HEK293 (cell line): Measurements from ENCODE around the gene SERINC2.
"Not testable (repeated sequence)": the region's sequence is repeated elsewhere in the genome, so short reads cannot be mapped to it uniquely, and the experiment has no call there.

ENCODE experiments used
- CTCF ChIA-PET: fragments of 350-600 bp; formaldehyde crosslinking; extraction: SDS; loops from one replicate; lab custom pipeline; 2021; ENCODE audit warnings: antibody characterized with exemption; lab: Yijun Ruan, JAX
- POLR2A ChIA-PET: fragments of 300-600 bp; formaldehyde crosslinking; extraction: SDS; loops from one replicate; lab custom pipeline; 2020; ENCODE audit warnings: antibody characterized with exemption, inconsistent platforms; lab: Yijun Ruan, JAX
- H3K27ac ChIP-seq: fragments of 200-500 bp; sonication (Bioruptor generic); 2 replicates; pipeline ENCODE4 v1.5.1; 2014; ENCODE audit warnings: low read depth, low read length, control low read depth, inconsistent platforms; ENCODE audit errors: extremely low read depth
- H3K36me3 ChIP-seq, 2 experiments: fragments of 200-500 bp in 1 of 2; sonication (Bioruptor generic) in 1 of 2; 1 replicate in 1 of 2; 2 replicates in 1 of 2; pipeline ENCODE4 v1.5.1; 2014 to 2017; ENCODE audit warnings: inconsistent platforms in 2 of 2, low read length in 2 of 2; ENCODE audit not compliant: control insufficient read depth in 2 of 2, insufficient read depth in 1 of 2
- H3K4me1 ChIP-seq: fragments of 200-500 bp; sonication (Bioruptor generic); 2 replicates; pipeline ENCODE4 v1.5.1; 2014; ENCODE audit warnings: mild to moderate bottlenecking, low read length, inconsistent platforms; ENCODE audit not compliant: control insufficient read depth, insufficient read depth
- H3K4me3 ChIP-seq: 2 replicates; pipeline ENCODE4 v1.5.1; 2011; ENCODE audit warnings: low read depth, mild to moderate bottlenecking, control low read depth, low read length, moderate library complexity
- H3K9me3 ChIP-seq: fragments of 200-500 bp; sonication (Bioruptor generic); 2 replicates; pipeline ENCODE4 v1.5.1; 2014; ENCODE audit warnings: low read depth, low read length, inconsistent platforms; ENCODE audit not compliant: control insufficient read depth, insufficient read depth
- MZF1 ChIP-seq: fragments of 450-650 bp; formaldehyde crosslinking; IDR thresholded peaks from 2 replicates; pipeline ENCODE4 v1.5.1; 2017; ENCODE audit warnings: missing biosample characterization, missing genetic modification characterization, borderline replicate concordance
- SETDB1 ChIP-seq: IDR thresholded peaks from one replicate; pipeline ENCODE4 v1.6.1; 2017; ENCODE audit warnings: mild to moderate bottlenecking, low read length, moderate library complexity, mixed read lengths; ENCODE audit not compliant: insufficient read length
- SP3 ChIP-seq: fragments of 450-650 bp; formaldehyde crosslinking; IDR thresholded peaks from 2 replicates; pipeline ENCODE4 v1.5.1; 2016; ENCODE audit warnings: missing biosample characterization, missing genetic modification characterization
- TRIM28 ChIP-seq: IDR thresholded peaks from 2 replicates; pipeline ENCODE4 v1.6.1; 2011; ENCODE audit warnings: low read length, control low read depth, borderline replicate concordance
- ZNF114 ChIP-seq: fragments of 450-650 bp; formaldehyde crosslinking; IDR thresholded peaks from 2 replicates; pipeline ENCODE4 v1.5.0; 2017; ENCODE audit warnings: missing biosample characterization, missing genetic modification characterization
- ZNF155 ChIP-seq: fragments of 450-650 bp; formaldehyde crosslinking; IDR thresholded peaks from 2 replicates; pipeline ENCODE4 v1.5.1; 2016; ENCODE audit warnings: missing biosample characterization, missing genetic modification characterization
- ZNF239 ChIP-seq: fragments of 450-650 bp; formaldehyde crosslinking; IDR thresholded peaks from 2 replicates; pipeline ENCODE4 v1.5.1; 2016; ENCODE audit warnings: missing biosample characterization, missing genetic modification characterization
- ZNF473 ChIP-seq: fragments of 450-650 bp; formaldehyde crosslinking; IDR thresholded peaks from 2 replicates; pipeline ENCODE4 v1.5.1; 2017; ENCODE audit warnings: missing biosample characterization, missing genetic modification characterization
- ZNF514 ChIP-seq: fragments of 450-650 bp; formaldehyde crosslinking; IDR thresholded peaks from 2 replicates; pipeline ENCODE4 v1.5.1; 2016; ENCODE audit warnings: missing biosample characterization, missing genetic modification characterization
- ZNF530 ChIP-seq: fragments of 450-650 bp; formaldehyde crosslinking; IDR thresholded peaks from 2 replicates; pipeline ENCODE4 v1.5.1; 2016; ENCODE audit warnings: low read depth, missing biosample characterization, missing genetic modification characterization
- ZNF560 ChIP-seq: fragments of 450-650 bp; formaldehyde crosslinking; IDR thresholded peaks from 2 replicates; pipeline ENCODE4 v1.5.1; 2017; ENCODE audit warnings: missing biosample characterization, missing genetic modification characterization, borderline replicate concordance
- ZNF654 ChIP-seq: fragments of 450-650 bp; formaldehyde crosslinking; IDR thresholded peaks from 2 replicates; pipeline ENCODE4 v1.5.1; 2016; ENCODE audit warnings: low read depth, missing biosample characterization, missing genetic modification characterization
- ZNF76 ChIP-seq: fragments of 450-650 bp; formaldehyde crosslinking; IDR thresholded peaks from 2 replicates; pipeline ENCODE4; 2016; ENCODE audit warnings: low read depth, missing biosample characterization, missing genetic modification characterization, borderline replicate concordance
- ZSCAN4 ChIP-seq: fragments of 450-650 bp; formaldehyde crosslinking; IDR thresholded peaks from 2 replicates; pipeline ENCODE4 v1.5.1; 2017; ENCODE audit warnings: missing biosample characterization, missing genetic modification characterization

SERINC2 gene

GRCh38 chr1:31460027-31460426, 47.0 kb downstream of the SERINC2 start:
- POLR2A ChIA-PET = no interaction called here
- CTCF ChIA-PET = interaction anchor here (0.6 to 1.0 kb wide), 3 partner anchors 71 to 98 kb away, joined by 3 to 4 read pairs (median 3); no protein-coding TSS in a partner anchor

DNA sequence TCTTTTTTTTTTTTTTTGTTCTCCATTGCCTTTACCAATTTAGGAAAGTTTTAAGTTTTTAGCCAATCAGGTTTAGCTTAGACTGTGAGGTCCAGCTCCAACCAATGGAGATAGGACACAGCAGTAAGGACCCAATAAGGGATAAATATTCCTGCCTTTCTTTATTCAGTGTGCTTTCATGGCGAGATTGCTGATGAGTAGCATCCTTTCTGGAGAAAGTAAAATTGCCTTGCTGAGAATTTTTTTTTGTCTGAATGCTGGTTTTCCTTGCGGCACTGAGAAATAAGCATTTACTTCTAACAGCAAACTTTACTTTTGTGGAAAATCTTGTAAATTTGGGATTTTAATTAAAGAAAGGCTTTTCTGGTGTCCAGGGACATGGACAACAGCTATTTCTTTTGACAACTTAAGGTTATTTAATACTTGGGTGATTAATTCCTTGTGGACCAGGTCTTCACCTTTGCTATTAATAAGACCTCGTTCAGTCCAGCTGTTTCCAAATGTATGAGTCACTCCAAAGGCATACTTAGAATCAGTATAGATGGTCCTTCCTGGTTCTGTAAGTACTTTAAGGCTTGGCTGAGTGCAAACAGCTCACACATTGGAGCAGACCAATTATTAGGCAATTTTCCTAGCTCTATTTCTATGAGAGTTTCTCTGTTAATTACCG, 54.1 kb downstream of the SERINC2 start:
- POLR2A ChIA-PET = interaction anchor here (0.6 kb wide), 1 partner anchor 174 kb away, joined by 4 read pairs; no protein-coding TSS in a partner anchor
- Histone ChIP-seq H3K9me3 (no peaks in the 10 kb centered on the region), H3K36me3 (no peaks in the 10 kb centered on the region), H3K4me1 (no peaks in the 10 kb centered on the region), H3K27ac (no peak overlapping the region), H3K4me3 (no peak overlapping the region)
- CTCF ChIA-PET = interaction anchor here (0.6 to 1.4 kb wide), 5 partner anchors 9 to 286 kb away, joined by 3 to 7 read pairs (median 5); no protein-coding TSS in a partner anchor
- TF ChIP-seq TRIM28 = peak; percentile 90
- peak; percentile 10; the same call in 1 of the 2 replicates for TF ChIP-seq ZNF560 (tag by site-specific recombination)
- no peak for TF ChIP-seq ZSCAN4 (tag by site-specific recombination)
- TF ChIP-seq SETDB1 = peak; percentile 100
- no peak for TF ChIP-seq ZNF76 (tag by site-specific recombination)

More at GRCh38 chr1:31460027-31460426, 47.0 kb downstream of the SERINC2 start:
- no peak for TF ChIP-seq ZNF514 (tag by site-specific recombination)
- TF ChIP-seq ZNF473 (tag by site-specific recombination) = no peak
- TF ChIP-seq MZF1 (tag by site-specific recombination) = no peak
- no peak for TF ChIP-seq ZNF114 (tag by site-specific recombination)
- TF ChIP-seq ZNF654 = peak; percentile 26; the same call in 1 of the 2 replicates
- no peak for TF ChIP-seq ZNF530 (tag by site-specific recombination)
- TF ChIP-seq ZNF239 (tag by site-specific recombination) = no peak
- H3K36me3 ChIP-seq = no peaks in the 10 kb centered on the region
- no peak overlapping the region for H3K4me3 ChIP-seq
- no peaks in the 10 kb centered on the region for H3K9me3 ChIP-seq
- H3K27ac ChIP-seq = no peak overlapping the region
- H3K4me1 ChIP-seq = no peaks in the 10 kb centered on the region

DNA sequence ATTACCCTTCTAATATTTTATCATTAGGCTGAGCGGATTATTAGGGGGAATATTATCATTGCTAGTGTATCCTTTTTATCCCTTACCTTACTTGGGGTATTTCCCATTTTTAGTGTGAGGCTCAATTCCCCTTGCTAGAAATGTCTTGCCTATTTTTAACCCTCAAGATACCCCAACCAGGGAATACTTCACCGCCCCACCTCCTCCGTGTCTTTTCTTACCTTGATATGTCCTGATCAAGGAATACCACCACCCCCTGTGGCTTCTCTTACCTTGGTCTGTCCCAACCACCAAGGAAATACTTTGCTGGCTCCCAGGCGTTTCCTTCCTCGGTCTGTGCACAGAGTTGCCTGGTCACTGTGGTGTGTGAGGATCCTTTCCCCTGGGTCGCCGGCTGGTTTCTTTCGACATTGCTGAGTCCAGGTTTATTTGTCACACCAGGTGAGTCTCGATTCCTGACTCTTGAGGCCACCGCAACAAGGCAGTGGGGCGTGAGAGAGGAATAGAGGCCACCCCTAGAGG, 57.8 kb downstream of the SERINC2 start:
- Histone ChIP-seq H3K4me1 (no peaks in the 10 kb centered on the region), H3K4me3 (no peak overlapping the region), H3K27ac (no peak overlapping the region), H3K36me3 (no peaks in the 10 kb centered on the region), H3K9me3 (no peaks in the 10 kb centered on the region)
- CTCF ChIA-PET = no interaction called here
- TF ChIP-seq ZNF155 (tag by site-specific recombination) = no peak
- POLR2A ChIA-PET = no interaction called here

DNA sequence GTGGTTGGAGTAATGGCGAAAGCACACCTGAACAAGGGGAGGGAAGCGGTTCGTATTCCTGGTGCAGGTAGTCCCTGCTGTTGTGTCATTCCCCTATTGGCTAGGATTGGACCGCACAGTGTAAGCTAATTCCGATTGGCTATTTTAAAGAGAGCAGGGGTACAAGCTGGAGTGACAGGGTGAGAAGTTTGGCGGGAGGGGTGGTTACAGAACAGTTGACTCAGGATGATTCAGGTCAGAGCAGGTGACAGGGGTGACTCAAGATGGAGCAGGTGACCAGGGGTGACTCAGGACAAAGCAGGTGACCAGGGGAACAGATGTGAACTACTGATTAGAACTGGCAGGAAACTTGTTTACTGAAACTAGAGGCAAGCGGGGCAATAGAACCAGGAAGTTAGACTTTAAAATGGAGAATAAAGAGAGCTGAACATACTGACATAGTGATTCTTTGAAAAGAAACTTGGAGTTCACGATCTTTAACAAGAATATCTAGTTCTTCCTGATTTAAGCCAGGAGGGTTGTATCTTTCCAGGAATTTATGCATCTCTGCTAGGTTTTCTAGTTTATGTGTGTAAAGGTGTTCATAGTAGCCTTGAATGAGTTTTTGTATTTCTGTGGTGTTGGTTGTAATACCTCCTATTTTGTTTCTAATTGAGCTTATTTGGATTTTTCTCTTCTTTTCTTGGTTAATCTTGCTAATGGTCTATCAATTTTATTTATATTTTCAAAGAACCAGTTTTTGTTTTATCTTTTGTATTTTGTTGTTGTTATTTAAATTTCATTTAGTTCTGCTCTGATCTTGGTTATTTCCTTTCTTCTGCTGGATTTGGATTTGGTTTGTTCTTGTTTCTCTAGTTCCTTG, 58.7 kb downstream of the SERINC2 start:
- H3K36me3 ChIP-seq, H3K9me3 ChIP-seq, H3K4me1 ChIP-seq, H3K4me3 ChIP-seq, H3K27ac ChIP-seq: not testable (repeated sequence)
- CTCF ChIA-PET = interaction anchor here (0.7 kb wide), 1 partner anchor 1239 kb away, joined by 3 read pairs; no protein-coding TSS in a partner anchor
- TF ChIP-seq SP3 (tag by site-specific recombination) = peak; percentile 16; the same call in 1 of the 2 replicates
- TF ChIP-seq, all 188 proteins: peak for 1; not testable (repeated sequence) for 187
- POLR2A ChIA-PET = not testable (repeated sequence)

- H3K9me3 ChIP-seq, H3K4me1 ChIP-seq, POLR2A ChIA-PET, H3K36me3 ChIP-seq, H3K4me3 ChIP-seq, H3K27ac ChIP-seq: not testable (repeated sequence)
- CTCF ChIA-PET = interaction anchor here (0.7 to 1.1 kb wide), 2 partner anchors 22 to 1239 kb away, joined by 3 read pairs; no protein-coding TSS in a partner anchor
Observed at GRCh38 chr1:31472314-31472651, 59.3 kb downstream of the SERINC2 start.

DNA sequence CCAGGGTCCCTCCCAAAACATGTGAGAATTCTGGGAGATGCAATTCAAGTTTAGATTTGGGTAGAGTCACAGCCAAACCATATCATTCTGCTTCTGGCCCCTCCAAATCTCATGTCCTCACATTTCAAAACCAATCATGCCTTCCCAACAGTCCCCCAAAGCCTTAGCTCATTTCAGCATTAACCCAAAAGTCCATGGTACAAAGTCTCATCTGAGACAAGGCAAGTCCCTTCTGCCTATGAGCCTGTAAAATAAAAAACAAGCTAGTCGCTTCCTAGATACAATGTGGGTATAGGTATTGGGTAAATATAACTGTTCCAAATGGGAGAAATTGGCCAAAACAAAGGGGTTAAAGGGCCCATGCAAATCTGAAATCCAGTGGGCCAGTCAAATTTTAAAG, 59.7 kb downstream of the SERINC2 start:
- H3K4me1 ChIP-seq, H3K27ac ChIP-seq, H3K4me3 ChIP-seq, H3K36me3 ChIP-seq, POLR2A ChIA-PET, H3K9me3 ChIP-seq: not testable (repeated sequence)
- CTCF ChIA-PET = interaction anchor here (1.1 kb wide), 1 partner anchor 21 kb away, joined by 3 read pairs; no protein-coding TSS in a partner anchor
